Thoracic aorta (tissue), 2 donors: ENCODE results near the gene ZSCAN20. TPM values are rescaled to one million over a fixed set of nuclear protein-coding genes. Genes with fewer than 3 reads are reported as not detected.

Experiments
- ATAC-seq: fragments of 150-250 bp; one replicate; pipeline ENCODE4 v1.8.0; 2017; ENCODE audit warnings: low read depth; ENCODE audit not compliant: insufficient number of reproducible peaks, low FRiP score
- DNase-seq: peaks from one replicate; pipeline ENCODE4 v3.0.0-alpha.2; 2020; ENCODE audit warnings: low spot score
- H3K27ac ChIP-seq, 2 donors: fragments of 200-600 bp; sonication (generic); 1 replicate in 1 of 2; 2 replicates in 1 of 2; pipeline ENCODE4 v1.5.1; 2016; ENCODE audit warnings: mild to moderate bottlenecking in 2 of 2, moderate library complexity in 2 of 2
- H3K27me3 ChIP-seq: fragments of 200-600 bp; sonication (generic); replicated peaks from 2 replicates; pipeline ENCODE4 v1.6.0; 2016; ENCODE audit warnings: mild to moderate bottlenecking; ENCODE audit not compliant: insufficient read depth
- H3K36me3 ChIP-seq: fragments of 200-600 bp; sonication (generic); one replicate; pipeline ENCODE4 v1.5.1; 2016
- H3K4me1 ChIP-seq, 2 donors: fragments of 200-600 bp; sonication (generic); 1 replicate in 1 of 2; 2 replicates in 1 of 2; pipeline versions ENCODE4 v1.5.1 to v1.6.0; 2016; ENCODE audit warnings: low read depth in 2 of 2, mild to moderate bottlenecking in 1 of 2; ENCODE audit not compliant: control insufficient read depth in 1 of 2
- H3K4me3 ChIP-seq: fragments of 200-600 bp; sonication (generic); 2 replicates; pipeline ENCODE4 v1.5.1; 2016; ENCODE audit warnings: mild to moderate bottlenecking
- H3K9me3 ChIP-seq: fragments of 200-600 bp; sonication (generic); 2 replicates; pipeline ENCODE4 v1.5.1; 2016
- total RNA-seq, 2 donors: library from RNA; depleted of rRNA; stranded (reverse); fragments of >200 nt; gene quantifications; one replicate each; pipeline versions ENCODE4 v1.1.0 to v1.2.3, GENCODE V29; 2016
- TF ChIP-seq, protein P1 (sequence below): fragments of 200-600 bp; sonication (generic); IDR thresholded peaks from one replicate; pipeline ENCODE4 v1.5.1; 2019; ENCODE audit warnings: antibody characterized with exemption

ZSCAN20 gene
- total RNA-seq, 2 donors from 2014 or later, result 7.6 to 15.4 TPM

DNA sequence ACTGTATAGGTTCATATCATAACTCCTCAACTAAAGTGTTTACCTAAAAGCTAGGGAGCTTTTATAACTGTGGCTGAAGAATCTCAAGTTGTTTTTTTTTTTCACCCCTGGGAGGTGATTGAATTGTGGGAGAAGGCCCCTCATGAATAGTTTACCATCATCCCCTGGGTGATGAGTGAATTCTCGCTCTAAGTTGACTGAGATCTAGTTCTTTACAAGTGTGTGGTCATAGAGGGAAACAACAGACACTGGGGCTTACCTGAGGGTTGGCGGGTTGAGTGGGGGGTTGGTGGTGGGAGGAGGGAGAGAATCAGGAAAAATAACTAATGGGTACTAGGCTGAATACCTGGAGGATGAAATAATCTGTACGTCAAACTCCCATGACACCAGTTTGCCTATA lies 7.9 kb upstream of the ZSCAN20 start:
- DNase-seq (no peak), ATAC-seq (no peak)
- TF ChIP-seq, protein P1, sequence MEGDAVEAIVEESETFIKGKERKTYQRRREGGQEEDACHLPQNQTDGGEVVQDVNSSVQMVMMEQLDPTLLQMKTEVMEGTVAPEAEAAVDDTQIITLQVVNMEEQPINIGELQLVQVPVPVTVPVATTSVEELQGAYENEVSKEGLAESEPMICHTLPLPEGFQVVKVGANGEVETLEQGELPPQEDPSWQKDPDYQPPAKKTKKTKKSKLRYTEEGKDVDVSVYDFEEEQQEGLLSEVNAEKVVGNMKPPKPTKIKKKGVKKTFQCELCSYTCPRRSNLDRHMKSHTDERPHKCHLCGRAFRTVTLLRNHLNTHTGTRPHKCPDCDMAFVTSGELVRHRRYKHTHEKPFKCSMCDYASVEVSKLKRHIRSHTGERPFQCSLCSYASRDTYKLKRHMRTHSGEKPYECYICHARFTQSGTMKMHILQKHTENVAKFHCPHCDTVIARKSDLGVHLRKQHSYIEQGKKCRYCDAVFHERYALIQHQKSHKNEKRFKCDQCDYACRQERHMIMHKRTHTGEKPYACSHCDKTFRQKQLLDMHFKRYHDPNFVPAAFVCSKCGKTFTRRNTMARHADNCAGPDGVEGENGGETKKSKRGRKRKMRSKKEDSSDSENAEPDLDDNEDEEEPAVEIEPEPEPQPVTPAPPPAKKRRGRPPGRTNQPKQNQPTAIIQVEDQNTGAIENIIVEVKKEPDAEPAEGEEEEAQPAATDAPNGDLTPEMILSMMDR, result no peak
- H3K4me1 ChIP-seq, result peaks cover 18 to 33% of the 10 kb centered on the region in 2 donors
- no peaks in the 10 kb centered on the region for H3K27me3 ChIP-seq
- H3K36me3 ChIP-seq, result no peaks in the 10 kb centered on the region
- no peaks in the 10 kb centered on the region for H3K9me3 ChIP-seq
- H3K27ac ChIP-seq, result no peak overlapping the region
- H3K4me3 ChIP-seq, result no peak overlapping the region

DNA sequence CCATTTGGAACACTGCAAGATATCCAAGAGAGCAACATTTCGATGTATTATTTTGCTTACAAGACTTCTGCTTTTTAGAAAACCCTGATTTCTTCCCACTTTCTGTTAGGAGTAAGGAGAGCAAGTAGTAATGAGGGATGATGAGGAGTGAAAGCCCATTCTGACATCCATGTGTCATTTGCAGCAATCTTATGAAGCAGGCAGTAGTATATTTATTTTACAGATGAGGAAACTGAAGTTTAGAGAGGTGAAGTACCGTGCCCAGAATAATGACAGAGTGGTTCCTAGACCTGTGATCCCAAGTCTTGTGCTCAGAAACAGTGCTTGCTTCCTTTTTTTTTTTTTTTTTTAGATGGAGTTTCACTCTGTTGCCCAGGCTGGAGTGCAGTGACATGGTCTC lies 7.1 kb upstream of the ZSCAN20 start:
- H3K27me3 ChIP-seq, result no peaks in the 10 kb centered on the region
- ATAC-seq (no peak), DNase-seq (no peak)
- H3K4me3 ChIP-seq, result no peak overlapping the region
- H3K27ac ChIP-seq, result no peak overlapping the region
- TF ChIP-seq, protein P1, result no peak
- no peaks in the 10 kb centered on the region for H3K9me3 ChIP-seq
- peaks cover 12 to 31% of the 10 kb centered on the region in 2 donors for H3K4me1 ChIP-seq
- H3K36me3 ChIP-seq, result no peaks in the 10 kb centered on the region

DNA sequence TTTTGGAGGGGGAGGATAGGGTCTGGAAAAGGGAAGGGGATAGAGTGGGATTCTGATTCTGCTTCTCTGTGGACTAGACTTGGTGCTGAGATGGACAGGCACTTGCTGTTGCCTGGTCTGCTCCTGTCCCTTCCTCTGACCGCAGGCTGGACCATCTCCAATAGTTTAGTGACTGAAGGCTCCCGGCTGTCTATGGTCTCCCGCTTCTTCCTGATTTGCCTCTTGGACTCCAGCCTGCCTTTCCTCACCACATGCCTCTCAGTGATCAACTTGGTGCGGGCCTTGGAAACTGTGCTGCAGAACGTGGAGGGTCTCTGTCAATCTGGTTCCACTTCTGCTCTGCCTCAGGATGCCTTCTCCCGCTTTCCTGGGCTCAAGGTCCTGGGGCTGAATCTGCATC lies 6.3 kb upstream of the ZSCAN20 start:
- Histone ChIP-seq H3K27ac (no peak overlapping the region), H3K4me3 (no peak overlapping the region), H3K9me3 (no peaks in the 10 kb centered on the region), H3K4me1 (peaks cover 6 to 30% of the 10 kb centered on the region in 2 donors), H3K27me3 (no peaks in the 10 kb centered on the region), H3K36me3 (no peaks in the 10 kb centered on the region)
- TF ChIP-seq, protein P1, result no peak
- ATAC-seq (no peak), DNase-seq (no peak)

DNA sequence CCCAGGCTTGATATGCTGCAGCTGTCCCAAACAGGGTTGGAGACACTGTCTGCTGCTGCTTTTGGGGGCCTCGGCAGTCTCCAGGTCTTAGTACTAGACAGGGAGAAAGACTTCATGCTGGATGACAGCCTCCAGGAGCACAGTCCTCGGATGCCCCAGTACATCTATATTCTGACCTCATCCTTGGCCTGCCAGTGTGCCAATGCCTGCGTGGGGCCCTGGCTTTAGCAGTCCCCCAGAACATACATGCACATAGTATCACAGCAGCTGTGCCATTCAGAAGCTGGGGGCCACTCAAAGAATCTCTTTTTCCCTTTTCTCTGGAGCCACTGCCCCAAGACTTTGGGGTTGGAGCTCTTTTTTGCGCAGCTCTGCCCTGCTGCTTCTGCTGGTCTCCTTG lies 4.4 kb upstream of the ZSCAN20 start:
- Histone ChIP-seq H3K9me3 (no peaks in the 10 kb centered on the region), H3K27me3 (no peaks in the 10 kb centered on the region), H3K4me1 (peaks cover 0 to 25% of the 10 kb centered on the region in 2 donors), H3K36me3 (no peaks in the 10 kb centered on the region), H3K27ac (no peak overlapping the region), H3K4me3 (no peak overlapping the region)
- TF ChIP-seq, protein P1, result no peak
- DNase-seq, result no peak
- ATAC-seq, result no peak

DNA sequence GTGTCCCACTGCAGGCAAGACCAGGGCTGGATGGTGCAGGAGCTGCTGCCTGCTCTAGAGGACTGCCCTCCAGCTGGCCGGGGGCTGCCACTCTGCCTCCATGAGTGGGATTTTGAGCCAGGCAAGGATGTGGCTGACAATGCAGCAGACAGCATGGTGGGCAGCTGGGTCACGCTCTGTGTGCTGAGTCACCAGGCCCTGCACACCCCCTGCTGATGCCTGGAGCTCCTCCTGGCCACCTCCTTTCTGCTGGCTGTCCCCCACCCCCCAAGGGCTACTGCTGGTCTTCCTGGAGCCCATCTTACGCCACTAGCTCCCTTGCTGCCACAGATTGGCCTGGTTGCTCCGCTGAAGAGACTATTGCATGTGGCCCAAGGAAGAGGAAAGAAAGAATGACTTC lies 3.9 kb upstream of the ZSCAN20 start:
- Histone ChIP-seq H3K36me3 (no peaks in the 10 kb centered on the region), H3K4me1 (peaks cover 5 to 30% of the 10 kb centered on the region in 2 donors), H3K27ac (no peak overlapping the region), H3K27me3 (no peaks in the 10 kb centered on the region), H3K4me3 (no peak overlapping the region), H3K9me3 (no peaks in the 10 kb centered on the region)
- no peak for DNase-seq
- no peak for ATAC-seq
- TF ChIP-seq, protein P1, result no peak
